ENCODE results near the gene GDPD4.

GDPD4 gene

GRCh38 chr11:77213029-77213579 is 88.4 kb downstream of the GDPD4 start:
- no peak overlapping the region for H3K27ac Mint-ChIP-seq
- ATAC-seq (replicated peaks): no peak

GRCh38 chr11:77212314-77213007 is 89.0 kb downstream of the GDPD4 start:
- no peaks in the 10 kb centered on the region for H3K36me3 Mint-ChIP-seq (ENCODE audit: insufficient read depth)
- no peaks in the 10 kb centered on the region for H3K4me1 Mint-ChIP-seq (ENCODE audit: low read depth in 2 of 2)
- no peak overlapping the region for H3K27ac Mint-ChIP-seq
- peaks cover 0 to 27% of the 10 kb centered on the region in 2 donors for H3K27me3 Mint-ChIP-seq
- H3K9me3 Mint-ChIP-seq: no peaks in the 10 kb centered on the region
- DNase-seq: no peak
- no peak for ATAC-seq (replicated peaks)
- H3K4me3 Mint-ChIP-seq: no peak overlapping the region

More at GRCh38 chr11:77213029-77213579, 88.4 kb downstream of the GDPD4 start:
- no peak for DNase-seq
- Mint-ChIP-seq H3K36me3 (ENCODE audit: insufficient read depth) (no peaks in the 10 kb centered on the region), H3K4me1 (ENCODE audit: low read depth in 2 of 2) (no peaks in the 10 kb centered on the region), H3K4me3 (no peak overlapping the region), H3K9me3 (no peaks in the 10 kb centered on the region), H3K27me3 (peaks cover 0 to 27% of the 10 kb centered on the region in 2 donors)

- Mint-ChIP-seq H3K27ac (no peak overlapping the region), H3K27me3 (peaks cover 0 to 25% of the 10 kb centered on the region in 2 donors), H3K36me3 (ENCODE audit: insufficient read depth) (no peaks in the 10 kb centered on the region), H3K4me1 (ENCODE audit: low read depth in 2 of 2) (no peaks in the 10 kb centered on the region), H3K4me3 (no peak overlapping the region), H3K9me3 (no peaks in the 10 kb centered on the region)
- ATAC-seq (replicated peaks) (no peak), DNase-seq (no peak)
These were observed 89.8 kb downstream of the GDPD4 start for GRCh38 chr11:77211594-77212251.

DNA sequence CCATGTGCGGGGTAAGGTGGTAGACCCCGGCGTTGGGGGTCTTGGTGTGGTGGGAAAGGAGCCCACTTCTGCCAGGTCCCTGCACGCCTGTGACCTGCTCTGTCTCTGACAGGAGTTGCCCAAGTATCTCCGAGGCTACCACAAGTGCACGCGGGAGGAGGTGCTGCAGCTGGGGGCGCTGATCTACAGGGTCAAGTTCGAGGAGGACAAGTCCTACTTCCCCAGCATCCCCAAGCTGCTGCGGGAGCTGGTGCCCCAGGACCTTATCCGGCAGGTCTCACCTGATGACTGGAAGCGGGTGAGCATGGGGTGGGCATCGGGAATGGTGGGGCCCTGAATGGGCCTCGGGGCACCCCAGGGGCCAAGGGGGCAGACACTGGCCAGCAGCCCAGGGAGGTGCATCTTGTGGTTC is 90.4 kb downstream of the GDPD4 start:
- DNase-seq (no peak), ATAC-seq (replicated peaks) (no peak)
- H3K27ac Mint-ChIP-seq: no peak overlapping the region

DNA sequence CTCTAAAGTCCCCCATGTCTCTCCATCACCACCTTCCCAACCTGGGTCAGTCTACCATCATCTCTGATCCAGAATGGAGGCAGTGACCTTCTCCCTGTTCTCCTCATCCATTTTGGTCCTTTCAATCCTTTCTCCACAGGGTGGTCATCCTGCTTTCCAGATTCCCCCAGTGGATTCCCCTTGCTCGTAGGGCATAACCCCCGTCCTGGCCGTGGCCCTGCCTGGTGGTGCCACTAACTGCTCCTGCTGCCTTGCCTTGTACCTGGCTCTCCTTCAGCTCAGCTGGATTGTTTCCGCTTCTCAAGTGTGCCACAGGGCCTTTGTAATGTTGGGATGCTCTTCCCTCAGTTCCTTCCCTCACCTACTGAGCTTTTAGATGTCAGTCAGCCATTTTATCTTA is 91.8 kb downstream of the GDPD4 start:
- peaks cover 0 to 10% of the 10 kb centered on the region in 2 donors for H3K27me3 Mint-ChIP-seq
- no peak for DNase-seq
- no peak overlapping the region for H3K4me3 Mint-ChIP-seq
- no peak overlapping the region for H3K27ac Mint-ChIP-seq
- H3K9me3 Mint-ChIP-seq: no peaks in the 10 kb centered on the region
- no peaks in the 10 kb centered on the region for H3K36me3 Mint-ChIP-seq (ENCODE audit: insufficient read depth)
- no peak for ATAC-seq (replicated peaks)
- H3K4me1 Mint-ChIP-seq (ENCODE audit: low read depth in 2 of 2): peaks cover 0 to 2% of the 10 kb centered on the region in 2 donors

More for the DNA sequence above, 90.4 kb downstream of the GDPD4 start:
- Mint-ChIP-seq H3K9me3 (no peaks in the 10 kb centered on the region), H3K4me1 (ENCODE audit: low read depth in 2 of 2) (peaks cover 0 to 2% of the 10 kb centered on the region in 2 donors), H3K36me3 (ENCODE audit: insufficient read depth) (no peaks in the 10 kb centered on the region), H3K4me3 (no peak overlapping the region), H3K27me3 (peaks cover 0 to 18% of the 10 kb centered on the region in 2 donors)

DNA sequence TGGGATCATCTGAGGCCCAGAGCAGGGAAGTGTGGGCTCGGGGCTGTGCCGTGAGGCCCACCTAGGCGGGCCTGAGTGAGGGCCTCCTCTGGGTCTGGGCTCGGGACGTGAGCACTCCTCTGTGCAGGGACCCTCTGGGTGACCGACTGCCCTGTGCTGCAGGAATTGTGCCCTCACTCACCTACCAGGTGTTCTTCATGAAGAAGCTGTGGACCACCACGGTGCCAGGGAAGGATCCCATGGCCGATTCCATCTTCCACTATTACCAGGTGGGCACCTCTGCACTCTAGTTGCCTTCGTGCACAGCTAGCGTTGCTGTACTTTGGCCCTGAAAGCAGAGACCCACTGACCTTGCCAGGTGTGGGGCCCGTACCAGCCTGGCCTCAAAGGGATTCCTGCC is 93.0 kb downstream of the GDPD4 start:
- H3K27ac Mint-ChIP-seq: no peak overlapping the region
- H3K27me3 Mint-ChIP-seq: peaks cover 0 to 10% of the 10 kb centered on the region in 2 donors
- no peak for DNase-seq
- no peaks in the 10 kb centered on the region for H3K9me3 Mint-ChIP-seq
- H3K36me3 Mint-ChIP-seq (ENCODE audit: insufficient read depth): no peaks in the 10 kb centered on the region
- ATAC-seq (replicated peaks): no peak
- peaks cover 0 to 2% of the 10 kb centered on the region in 2 donors for H3K4me1 Mint-ChIP-seq (ENCODE audit: low read depth in 2 of 2)
- H3K4me3 Mint-ChIP-seq: no peak overlapping the region

DNA sequence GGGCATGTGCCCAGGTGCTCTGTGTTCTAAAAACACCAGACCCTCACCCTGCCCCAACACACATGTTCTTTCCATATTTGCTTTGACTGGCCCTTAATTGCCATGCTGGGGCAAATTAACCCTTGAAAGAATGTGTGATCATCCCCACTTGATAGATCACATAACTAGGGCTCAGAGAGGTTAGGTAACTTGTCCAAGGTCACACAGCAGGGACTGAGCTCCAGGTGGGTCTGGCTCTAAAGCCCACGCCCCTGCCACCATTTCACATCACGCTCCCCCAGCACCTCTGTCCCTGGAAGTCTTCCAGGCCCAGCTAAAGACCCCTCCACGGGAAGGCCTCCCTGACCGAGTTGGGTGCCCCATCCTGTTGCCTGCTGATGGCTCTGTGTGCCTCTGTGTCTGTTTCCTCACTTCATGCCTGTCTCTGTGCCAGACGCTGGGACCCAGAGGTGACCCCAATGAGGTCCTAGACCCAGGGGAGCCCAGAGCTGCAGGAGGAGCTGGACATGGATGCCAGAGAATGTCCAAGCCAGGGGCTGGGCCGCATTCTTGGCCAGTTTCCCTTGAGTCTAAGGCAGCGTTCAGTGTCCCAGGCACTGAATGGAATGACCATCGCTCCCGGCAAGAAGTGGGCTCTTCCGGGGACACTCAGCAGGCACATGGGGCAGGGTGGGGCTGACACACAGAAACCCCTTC is 93.7 kb downstream of the GDPD4 start:
- ATAC-seq (replicated peaks) (no peak), DNase-seq (no peak)
- Mint-ChIP-seq H3K27me3 (peaks cover 0 to 10% of the 10 kb centered on the region in 2 donors), H3K9me3 (no peaks in the 10 kb centered on the region), H3K27ac (no peak overlapping the region), H3K4me1 (ENCODE audit: low read depth in 2 of 2) (peaks cover 0 to 5% of the 10 kb centered on the region in 2 donors), H3K36me3 (ENCODE audit: insufficient read depth) (no peaks in the 10 kb centered on the region), H3K4me3 (no peak overlapping the region)

GRCh38 chr11:77207019-77207485 is 94.4 kb downstream of the GDPD4 start:
- no peak for DNase-seq
- H3K4me1 Mint-ChIP-seq (ENCODE audit: low read depth in 2 of 2): peaks cover 0 to 5% of the 10 kb centered on the region in 2 donors
- H3K36me3 Mint-ChIP-seq (ENCODE audit: insufficient read depth): no peaks in the 10 kb centered on the region
- H3K27ac Mint-ChIP-seq: peak overlapping the region in 1 of 2 donors; percentile 9
- no peaks in the 10 kb centered on the region for H3K9me3 Mint-ChIP-seq
- ATAC-seq (replicated peaks): no peak
- H3K4me3 Mint-ChIP-seq: no peak overlapping the region
- H3K27me3 Mint-ChIP-seq: peaks cover 0 to 10% of the 10 kb centered on the region in 2 donors

GRCh38 chr11:77206264-77207018 is 95.0 kb downstream of the GDPD4 start:
- peaks cover 0 to 10% of the 10 kb centered on the region in 2 donors for H3K27me3 Mint-ChIP-seq
- H3K36me3 Mint-ChIP-seq (ENCODE audit: insufficient read depth): no peaks in the 10 kb centered on the region
- peaks cover 0 to 5% of the 10 kb centered on the region in 2 donors for H3K4me1 Mint-ChIP-seq (ENCODE audit: low read depth in 2 of 2)
- peak overlapping the region in 1 of 2 donors; percentile 9 for H3K27ac Mint-ChIP-seq
- ATAC-seq (replicated peaks) (no peak), DNase-seq (no peak)
- H3K9me3 Mint-ChIP-seq: no peaks in the 10 kb centered on the region
- H3K4me3 Mint-ChIP-seq: no peak overlapping the region

DNA sequence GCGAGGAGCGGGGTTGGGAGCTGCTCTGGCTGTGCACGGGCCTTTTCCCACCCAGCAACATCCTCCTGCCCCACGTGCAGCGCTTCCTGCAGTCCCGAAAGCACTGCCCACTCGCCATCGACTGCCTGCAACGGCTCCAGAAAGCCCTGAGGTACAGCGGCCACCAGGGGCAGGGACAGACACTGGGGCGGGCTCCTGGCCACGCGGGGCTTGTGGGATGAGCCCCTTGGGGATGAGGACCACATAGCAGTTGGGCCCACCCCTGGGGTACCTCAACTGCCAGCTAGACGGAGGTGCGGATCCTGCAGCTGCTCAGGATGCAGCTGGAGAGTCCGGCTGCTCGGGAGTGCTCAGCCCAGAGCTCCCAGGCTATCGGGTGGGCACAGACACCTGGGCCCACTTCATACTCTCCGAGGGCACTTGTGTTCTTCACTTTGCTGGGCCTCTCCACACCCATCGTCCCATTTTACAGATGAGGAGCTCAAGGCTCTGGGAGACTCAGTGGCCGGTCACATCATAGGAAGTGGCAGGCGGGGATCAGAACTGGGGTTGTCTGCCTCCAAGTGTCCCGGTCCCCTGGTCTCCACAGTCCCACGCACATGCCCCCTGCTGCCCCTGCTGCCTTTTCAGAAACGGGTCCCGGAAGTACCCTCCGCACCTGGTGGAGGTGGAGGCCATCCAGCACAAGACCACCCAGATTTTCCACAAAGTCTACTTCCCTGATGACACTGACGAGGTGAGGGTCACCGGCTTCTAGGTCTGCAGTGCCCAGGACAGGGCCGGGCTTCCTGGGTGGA is 95.8 kb downstream of the GDPD4 start:
- H3K4me1 Mint-ChIP-seq (ENCODE audit: low read depth in 2 of 2): peaks cover 0 to 5% of the 10 kb centered on the region in 2 donors
- DNase-seq (no peak), ATAC-seq (replicated peaks) (no peak)
- H3K27me3 Mint-ChIP-seq: peaks cover 0 to 10% of the 10 kb centered on the region in 2 donors
- H3K9me3 Mint-ChIP-seq: no peaks in the 10 kb centered on the region
- no peak overlapping the region for H3K4me3 Mint-ChIP-seq
- H3K27ac Mint-ChIP-seq: no peak overlapping the region
- H3K36me3 Mint-ChIP-seq (ENCODE audit: insufficient read depth): no peaks in the 10 kb centered on the region

- Mint-ChIP-seq H3K9me3 (no peaks in the 10 kb centered on the region), H3K36me3 (ENCODE audit: insufficient read depth) (no peaks in the 10 kb centered on the region), H3K27me3 (peaks cover 0 to 10% of the 10 kb centered on the region in 2 donors), H3K27ac (no peak overlapping the region), H3K4me3 (no peak overlapping the region), H3K4me1 (ENCODE audit: low read depth in 2 of 2) (peaks cover 0 to 5% of the 10 kb centered on the region in 2 donors)
- DNase-seq: no peak
- ATAC-seq (replicated peaks): no peak
These were observed 96.6 kb downstream of the GDPD4 start for GRCh38 chr11:77204754-77205466.
